Parathyroid adenoma (tissue), 2 donors: Measurements from ENCODE around the gene PCDH17.
A peak's percentile ranks its signal among the peaks of the same experiment; 100 is the strongest.

Experiments
- H2AFZ ChIP-seq: fragments of 300-600 bp; sonication (generic); one replicate; pipeline ENCODE4 v1.7.0; 2017; ENCODE audit warnings: antibody characterized with exemption, mild to moderate bottlenecking
- H3K27ac ChIP-seq: fragments of 300-600 bp; sonication (generic); one replicate; pipeline ENCODE4 v1.7.0; 2017
- H3K27me3 ChIP-seq: fragments of 300-600 bp; sonication (generic); one replicate; pipeline ENCODE4 v1.7.0; 2017; ENCODE audit warnings: low read length; ENCODE audit not compliant: control insufficient read depth, insufficient read depth
- H3K36me3 ChIP-seq: fragments of 300-600 bp; sonication (generic); one replicate; pipeline ENCODE4 v1.7.0; 2017; ENCODE audit warnings: low read length; ENCODE audit not compliant: control insufficient read depth, insufficient read depth
- H3K4me1 ChIP-seq: fragments of 300-600 bp; sonication (generic); one replicate; pipeline ENCODE4 v1.7.0; 2017; ENCODE audit warnings: control low read depth
- H3K4me2 ChIP-seq: fragments of 300-600 bp; sonication (generic); one replicate; pipeline ENCODE4 v1.7.0; 2017; ENCODE audit warnings: low read length
- H3K4me3 ChIP-seq: fragments of 300-600 bp; sonication (generic); one replicate; pipeline ENCODE4 v1.7.0; 2017; ENCODE audit warnings: low read depth, low read length
- H3K79me2 ChIP-seq: fragments of 300-600 bp; sonication (generic); one replicate; pipeline ENCODE4 v1.7.0; 2017; ENCODE audit warnings: control low read depth
- H3K9ac ChIP-seq: fragments of 300-600 bp; sonication (generic); one replicate; pipeline ENCODE4 v1.7.0; 2017; ENCODE audit warnings: mild to moderate bottlenecking
- H3K9me3 ChIP-seq: fragments of 300-600 bp; sonication (generic); one replicate; pipeline ENCODE4 v1.7.0; 2017; ENCODE audit warnings: low read length; ENCODE audit not compliant: control insufficient read depth
- TF ChIP-seq, protein P1 (sequence below): fragments of 300-600 bp; sonication (generic); IDR thresholded peaks from one replicate; pipeline ENCODE4 v1.7.0; 2017; ENCODE audit warnings: antibody characterized with exemption, mild to moderate bottlenecking
- donor health status: primary hyperparathyroidism.

The PCDH17 gene

DNA sequence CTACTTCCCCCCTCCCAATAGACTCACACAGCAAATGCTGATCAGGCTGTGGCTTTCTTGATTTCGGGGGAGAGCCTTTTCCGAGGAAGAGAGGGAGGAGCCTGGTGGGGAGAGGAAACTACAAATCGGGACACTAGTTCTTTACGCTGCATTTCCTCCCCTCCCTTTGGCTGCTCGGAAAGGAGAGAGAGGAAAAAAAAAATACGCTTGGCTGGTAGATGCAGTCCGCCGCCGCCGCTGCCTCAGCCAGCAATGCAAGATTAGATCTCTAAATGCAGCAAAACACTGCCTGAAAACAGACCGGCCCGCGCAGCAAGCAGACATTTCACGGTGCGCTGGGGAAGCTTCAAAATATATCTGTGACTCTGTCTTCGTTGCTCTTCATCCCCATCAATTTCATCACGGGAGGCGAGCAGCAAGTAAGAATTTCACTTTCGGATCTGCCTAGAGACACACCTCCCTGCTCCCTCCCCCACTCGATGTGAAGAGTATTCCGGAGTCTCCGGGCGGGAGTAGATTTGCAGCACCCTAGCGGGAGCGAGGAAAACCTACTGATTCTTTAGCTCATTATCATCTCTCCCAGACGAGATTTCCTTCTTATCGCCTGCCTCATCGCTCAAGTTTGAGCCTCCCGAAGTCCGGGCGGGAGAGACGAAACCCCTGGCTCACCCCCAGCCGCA lies at the start of gene PCDH17:
Gene PCDH17 (plus strand): TSS at position 149 of the 680 bp plus-strand sequence. CDS start 803 bp downstream, outside the sequence.
- H3K4me2 ChIP-seq = peak within 1 kb of the TSS; percentile 77
- no peaks in the 10 kb centered on the region for H3K27me3 ChIP-seq

GRCh38 chr13:57582032-57582431 lies 49.5 kb upstream of the PCDH17 start:
- TF ChIP-seq, protein P1, sequence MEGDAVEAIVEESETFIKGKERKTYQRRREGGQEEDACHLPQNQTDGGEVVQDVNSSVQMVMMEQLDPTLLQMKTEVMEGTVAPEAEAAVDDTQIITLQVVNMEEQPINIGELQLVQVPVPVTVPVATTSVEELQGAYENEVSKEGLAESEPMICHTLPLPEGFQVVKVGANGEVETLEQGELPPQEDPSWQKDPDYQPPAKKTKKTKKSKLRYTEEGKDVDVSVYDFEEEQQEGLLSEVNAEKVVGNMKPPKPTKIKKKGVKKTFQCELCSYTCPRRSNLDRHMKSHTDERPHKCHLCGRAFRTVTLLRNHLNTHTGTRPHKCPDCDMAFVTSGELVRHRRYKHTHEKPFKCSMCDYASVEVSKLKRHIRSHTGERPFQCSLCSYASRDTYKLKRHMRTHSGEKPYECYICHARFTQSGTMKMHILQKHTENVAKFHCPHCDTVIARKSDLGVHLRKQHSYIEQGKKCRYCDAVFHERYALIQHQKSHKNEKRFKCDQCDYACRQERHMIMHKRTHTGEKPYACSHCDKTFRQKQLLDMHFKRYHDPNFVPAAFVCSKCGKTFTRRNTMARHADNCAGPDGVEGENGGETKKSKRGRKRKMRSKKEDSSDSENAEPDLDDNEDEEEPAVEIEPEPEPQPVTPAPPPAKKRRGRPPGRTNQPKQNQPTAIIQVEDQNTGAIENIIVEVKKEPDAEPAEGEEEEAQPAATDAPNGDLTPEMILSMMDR = no peak
- Histone ChIP-seq H3K79me2 (no peaks in the 10 kb centered on the region), H3K9ac (no peak overlapping the region), H3K4me1 (no peaks in the 10 kb centered on the region), H2AFZ (no peak overlapping the region), H3K27me3 (no peaks in the 10 kb centered on the region), H3K4me3 (no peak overlapping the region), H3K36me3 (no peaks in the 10 kb centered on the region), H3K9me3 (no peaks in the 10 kb centered on the region), H3K4me2 (no peak overlapping the region), H3K27ac (no peak overlapping the region)

More for the DNA sequence above, at the start of gene PCDH17:
- Histone ChIP-seq H3K36me3 (no peaks in the 10 kb centered on the region), H3K4me3 (peak within 1 kb of the TSS; percentile 39), H3K79me2 (no peaks in the 10 kb centered on the region), H3K27ac (peak within 1 kb of the TSS; percentile 53), H3K4me1 (no peaks in the 10 kb centered on the region), H3K9me3 (no peaks in the 10 kb centered on the region), H2AFZ (peak within 1 kb of the TSS; percentile 66), H3K9ac (no peak within 1 kb of the TSS)
- TF ChIP-seq, protein P1 = no peak

GRCh38 chr13:57583529-57583928 lies 48.0 kb upstream of the PCDH17 start:
- TF ChIP-seq, protein P1 = no peak
- H3K9ac ChIP-seq = no peak overlapping the region
- no peak overlapping the region for H3K4me3 ChIP-seq
- H3K9me3 ChIP-seq = no peaks in the 10 kb centered on the region
- H2AFZ ChIP-seq = no peak overlapping the region
- no peaks in the 10 kb centered on the region for H3K4me1 ChIP-seq
- no peak overlapping the region for H3K4me2 ChIP-seq
- no peaks in the 10 kb centered on the region for H3K27me3 ChIP-seq
- H3K27ac ChIP-seq = no peak overlapping the region
- H3K79me2 ChIP-seq = no peaks in the 10 kb centered on the region
- no peaks in the 10 kb centered on the region for H3K36me3 ChIP-seq

GRCh38 chr13:57588639-57589038 lies 42.9 kb upstream of the PCDH17 start:
- Histone ChIP-seq H3K9me3 (no peaks in the 10 kb centered on the region), H3K4me3 (no peak overlapping the region), H3K4me1 (no peaks in the 10 kb centered on the region), H3K9ac (no peak overlapping the region), H3K27me3 (no peaks in the 10 kb centered on the region), H3K36me3 (no peaks in the 10 kb centered on the region), H2AFZ (no peak overlapping the region), H3K79me2 (no peaks in the 10 kb centered on the region), H3K4me2 (no peak overlapping the region), H3K27ac (no peak overlapping the region)
- TF ChIP-seq, protein P1 = no peak

DNA sequence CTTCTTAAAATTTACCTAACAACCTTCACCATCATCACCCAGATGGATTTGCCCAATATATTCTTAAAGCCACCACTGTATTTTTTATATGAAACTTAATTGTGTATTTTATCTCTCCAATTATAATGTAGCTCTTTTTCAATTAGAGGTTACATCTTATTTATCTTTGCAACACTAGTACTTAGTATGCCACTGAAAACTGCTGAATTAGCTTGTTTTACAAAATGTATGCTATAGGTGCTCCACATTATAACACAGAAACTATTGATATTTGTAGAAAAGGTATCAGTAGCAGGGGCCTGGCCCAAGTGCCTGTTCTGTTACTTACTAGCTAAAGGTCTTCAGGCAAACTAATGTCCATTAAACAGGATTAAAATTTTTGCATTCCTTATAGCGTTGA lies 35.8 kb upstream of the PCDH17 start:
- H3K9me3 ChIP-seq = no peaks in the 10 kb centered on the region
- H3K36me3 ChIP-seq = no peaks in the 10 kb centered on the region
- H3K4me2 ChIP-seq = no peak overlapping the region
- no peak overlapping the region for H3K9ac ChIP-seq
- TF ChIP-seq, protein P1 = no peak
- no peaks in the 10 kb centered on the region for H3K79me2 ChIP-seq
- H3K27ac ChIP-seq = no peak overlapping the region
- no peak overlapping the region for H3K4me3 ChIP-seq
- no peak overlapping the region for H2AFZ ChIP-seq
- no peaks in the 10 kb centered on the region for H3K27me3 ChIP-seq
- no peaks in the 10 kb centered on the region for H3K4me1 ChIP-seq
